PFSK-1 (cell line): ENCODE data around the gene MARCKS.

Experiments
- POLR2AphosphoS5 ChIP-seq: IDR thresholded peaks from 2 replicates; pipeline ENCODE4 v1.6.1; 2012; ENCODE audit warnings: low read depth, mild to moderate bottlenecking, control low read depth, low read length, moderate library complexity
- TF ChIP-seq, protein P1 (sequence below), 2 experiments: IDR thresholded peaks; 2 replicates each; pipeline versions ENCODE4 v1.6.1 to v1.8.0; 2011 to 2012; ENCODE audit warnings: low read depth in 2 of 2, low read length in 2 of 2, control low read depth in 1 of 2, inconsistent platforms in 1 of 2, mild to moderate bottlenecking in 1 of 2, moderate library complexity in 1 of 2; ENCODE audit not compliant: insufficient read depth in 1 of 2

DNA sequence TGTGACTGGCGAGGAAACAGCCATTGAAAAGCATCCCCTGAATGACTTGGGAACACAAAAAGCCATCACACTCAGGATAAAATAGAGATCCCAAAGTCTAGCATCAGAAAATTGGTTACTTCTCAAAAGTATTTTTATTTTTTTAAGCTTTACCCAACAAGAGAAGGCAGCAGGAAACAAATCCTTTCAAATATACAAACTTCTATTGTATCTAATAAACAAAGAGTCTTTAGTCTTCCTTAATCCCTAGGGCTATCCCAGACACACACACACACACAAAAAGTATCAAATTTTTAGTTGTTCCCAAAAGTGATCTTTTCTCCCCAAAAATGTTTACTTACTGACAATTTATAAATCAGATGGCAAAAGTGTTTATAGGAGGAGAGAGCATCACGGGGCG lies 33.2 kb upstream of the MARCKS start:
- TF ChIP-seq, protein P1, sequence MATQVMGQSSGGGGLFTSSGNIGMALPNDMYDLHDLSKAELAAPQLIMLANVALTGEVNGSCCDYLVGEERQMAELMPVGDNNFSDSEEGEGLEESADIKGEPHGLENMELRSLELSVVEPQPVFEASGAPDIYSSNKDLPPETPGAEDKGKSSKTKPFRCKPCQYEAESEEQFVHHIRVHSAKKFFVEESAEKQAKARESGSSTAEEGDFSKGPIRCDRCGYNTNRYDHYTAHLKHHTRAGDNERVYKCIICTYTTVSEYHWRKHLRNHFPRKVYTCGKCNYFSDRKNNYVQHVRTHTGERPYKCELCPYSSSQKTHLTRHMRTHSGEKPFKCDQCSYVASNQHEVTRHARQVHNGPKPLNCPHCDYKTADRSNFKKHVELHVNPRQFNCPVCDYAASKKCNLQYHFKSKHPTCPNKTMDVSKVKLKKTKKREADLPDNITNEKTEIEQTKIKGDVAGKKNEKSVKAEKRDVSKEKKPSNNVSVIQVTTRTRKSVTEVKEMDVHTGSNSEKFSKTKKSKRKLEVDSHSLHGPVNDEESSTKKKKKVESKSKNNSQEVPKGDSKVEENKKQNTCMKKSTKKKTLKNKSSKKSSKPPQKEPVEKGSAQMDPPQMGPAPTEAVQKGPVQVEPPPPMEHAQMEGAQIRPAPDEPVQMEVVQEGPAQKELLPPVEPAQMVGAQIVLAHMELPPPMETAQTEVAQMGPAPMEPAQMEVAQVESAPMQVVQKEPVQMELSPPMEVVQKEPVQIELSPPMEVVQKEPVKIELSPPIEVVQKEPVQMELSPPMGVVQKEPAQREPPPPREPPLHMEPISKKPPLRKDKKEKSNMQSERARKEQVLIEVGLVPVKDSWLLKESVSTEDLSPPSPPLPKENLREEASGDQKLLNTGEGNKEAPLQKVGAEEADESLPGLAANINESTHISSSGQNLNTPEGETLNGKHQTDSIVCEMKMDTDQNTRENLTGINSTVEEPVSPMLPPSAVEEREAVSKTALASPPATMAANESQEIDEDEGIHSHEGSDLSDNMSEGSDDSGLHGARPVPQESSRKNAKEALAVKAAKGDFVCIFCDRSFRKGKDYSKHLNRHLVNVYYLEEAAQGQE (IDR thresholded peaks at IDR 0.05; ENCODE audit: insufficient read depth in 1 of 2, low read depth in 2 of 2, low read length in 2 of 2): no peak
- TF ChIP-seq POLR2AphosphoS5: no peak
